HG03354 (cell line): ENCODE measurements around the gene SLF1.

ENCODE experiments used
- ATAC-seq: cut with Tn5 transposase; IDR thresholded peaks from one replicate; pipeline ENCODE4 v1.9.1; 2021; ENCODE audit warnings: mild to moderate bottlenecking; ENCODE audit not compliant: unreplicated experiment, poor library complexity, severe bottlenecking

The SLF1 gene

DNA sequence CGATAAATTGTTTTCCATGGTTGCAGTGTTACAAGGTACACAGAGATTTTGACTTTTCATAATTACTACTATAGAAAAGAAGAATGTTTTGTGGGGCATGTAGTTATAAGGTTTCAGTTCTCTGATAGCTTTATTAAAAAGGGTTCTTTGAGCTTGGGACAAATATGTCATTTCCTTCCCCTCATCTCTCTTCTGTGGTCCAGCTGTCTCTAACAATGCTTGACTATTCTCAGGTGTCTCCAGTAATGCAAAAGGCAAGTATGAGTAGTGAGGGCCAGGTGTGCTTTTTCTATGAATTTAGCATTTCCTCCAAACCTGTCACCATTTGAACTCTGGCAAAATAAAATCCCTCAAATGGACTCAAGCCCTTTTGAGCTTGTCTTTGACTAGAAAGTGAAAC is 84.3 kb downstream of the SLF1 start:
- peak; percentile 80 for ATAC-seq

GRCh38 chr5:94705427-94705826 is 87.0 kb downstream of the SLF1 start:
- ATAC-seq = no peak

DNA sequence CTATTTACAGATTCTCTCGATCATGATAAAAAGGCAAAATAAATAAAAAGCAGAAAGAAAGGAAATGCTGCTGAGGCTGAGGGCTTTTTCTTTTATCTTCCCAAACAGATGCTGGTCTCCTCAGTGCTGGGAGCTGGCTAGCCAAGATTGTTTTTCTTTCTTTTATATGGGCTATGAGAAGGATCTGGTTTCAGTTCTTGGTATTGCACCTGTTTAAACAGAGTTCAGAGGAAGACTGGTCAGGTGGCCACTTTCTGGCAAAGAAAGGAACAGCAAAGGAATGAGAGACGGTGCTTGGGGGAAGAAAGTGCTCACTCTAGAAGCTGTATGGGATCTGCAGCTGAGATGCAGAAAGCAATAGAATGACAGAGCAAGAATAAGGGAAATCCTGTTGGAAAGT is 88.9 kb downstream of the SLF1 start:
- ATAC-seq = no peak

DNA sequence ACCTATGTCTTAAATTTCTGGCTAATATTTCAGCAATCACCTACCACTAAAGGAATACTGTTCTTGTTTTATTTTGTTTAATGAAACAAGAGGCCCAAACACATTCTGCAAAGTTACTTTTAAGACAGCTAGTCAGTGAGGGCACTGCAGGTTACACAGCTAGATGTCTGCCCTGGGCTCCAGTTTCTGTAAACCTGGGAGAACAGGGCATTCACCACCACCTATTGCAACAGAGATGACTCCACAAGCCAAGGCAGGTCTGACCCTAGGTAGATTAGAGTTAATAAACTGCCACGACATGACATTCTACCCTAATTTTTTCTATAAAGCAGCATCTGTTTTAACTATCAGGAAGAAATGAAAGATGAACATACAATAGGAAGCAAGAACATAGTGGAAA is 90.8 kb downstream of the SLF1 start:
- ATAC-seq = no peak

DNA sequence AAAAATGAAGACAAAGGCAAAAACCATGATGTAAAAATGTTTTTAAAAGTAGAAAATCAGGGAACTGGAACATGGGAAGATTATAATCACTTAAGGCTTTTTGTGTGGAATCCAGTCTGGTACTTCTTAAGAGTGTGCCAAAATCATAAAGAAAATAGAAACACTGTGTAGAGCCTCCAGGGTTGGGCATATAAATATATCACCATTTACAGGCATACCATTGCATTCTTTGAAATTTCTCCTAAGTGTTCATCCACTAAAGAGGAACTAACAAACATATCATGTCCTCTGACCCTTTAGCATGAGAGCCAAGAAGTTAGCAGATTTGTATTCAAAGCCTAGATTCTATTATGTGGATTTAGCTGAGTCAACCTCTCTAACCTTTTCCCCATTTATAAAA is 93.3 kb downstream of the SLF1 start:
- no peak for ATAC-seq

GRCh38 chr5:94715768-94716167 is 97.3 kb downstream of the SLF1 start:
- no peak for ATAC-seq

DNA sequence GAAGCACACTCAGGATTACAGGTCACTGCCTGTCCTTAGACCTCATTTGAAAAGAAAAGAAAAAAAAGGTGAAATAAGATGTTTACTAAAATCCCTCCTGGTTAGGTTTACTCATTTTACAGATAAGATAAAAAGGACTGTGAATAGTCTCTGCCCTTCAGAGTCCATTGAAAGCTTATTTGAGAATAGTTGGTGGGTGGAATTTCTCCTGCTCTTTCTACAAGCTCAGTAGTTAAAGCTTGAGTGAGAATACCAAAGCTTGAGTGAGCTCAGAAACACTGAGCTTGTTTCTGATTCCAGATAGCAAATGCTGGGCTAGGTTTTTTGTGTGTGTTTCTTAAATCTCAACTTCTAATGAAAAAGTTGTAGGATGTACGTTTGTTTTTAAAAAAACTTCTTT is 106.7 kb downstream of the SLF1 start:
- no peak for ATAC-seq

GRCh38 chr5:94731471-94731870 is 113.0 kb downstream of the SLF1 start:
- no peak for ATAC-seq

GRCh38 chr5:94736498-94736897 is 118.0 kb downstream of the SLF1 start:
- ATAC-seq = no peak

GRCh38 chr5:94740286-94740685 is 121.8 kb downstream of the SLF1 start:
- ATAC-seq = no peak

GRCh38 chr5:94742852-94743251 is 124.4 kb downstream of the SLF1 start:
- no peak for ATAC-seq

GRCh38 chr5:94744906-94745305 is 126.4 kb downstream of the SLF1 start:
- no peak for ATAC-seq

DNA sequence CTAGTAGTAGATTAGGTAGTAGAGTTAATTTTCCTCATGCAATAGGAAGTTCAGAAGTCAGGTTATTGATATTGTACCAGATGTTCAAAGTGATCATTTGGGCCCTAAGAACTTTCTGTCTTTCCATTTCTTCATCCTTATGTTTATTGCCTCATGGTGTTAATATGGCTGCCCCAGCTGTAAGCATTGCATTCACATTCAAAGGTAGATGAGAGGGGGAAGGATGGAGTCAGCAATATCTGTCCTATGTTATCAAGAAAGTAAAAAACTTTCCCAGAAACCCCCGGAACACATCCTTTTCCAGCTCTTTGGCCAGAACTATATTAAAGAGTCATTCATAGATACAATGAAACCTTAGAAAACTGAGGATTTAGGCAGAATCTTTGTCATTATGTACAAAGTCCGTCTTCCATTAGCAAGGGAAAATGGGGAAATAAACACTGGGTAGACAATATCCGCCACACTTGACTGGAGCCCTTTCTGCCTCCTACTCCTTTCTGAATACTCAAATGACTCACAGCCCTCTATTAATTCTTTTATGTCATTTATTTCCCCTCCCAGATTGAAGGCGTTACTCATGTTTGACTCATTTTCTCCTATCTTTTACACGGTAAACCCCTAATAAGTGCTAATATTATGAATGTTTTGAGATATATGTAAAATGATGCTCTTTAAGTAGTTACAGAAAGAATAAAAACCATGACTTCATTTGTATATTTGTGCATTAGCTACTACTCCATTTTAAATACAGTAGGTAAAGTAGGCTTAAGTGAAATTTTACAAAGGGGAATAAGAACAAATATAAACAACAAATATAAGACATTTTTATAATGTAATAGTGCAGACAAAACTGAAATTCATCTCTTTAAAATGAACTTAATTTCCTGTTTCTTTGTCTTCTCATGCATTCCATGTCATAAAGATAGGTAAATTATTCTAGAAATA is 127.6 kb downstream of the SLF1 start:
- ATAC-seq = peak; percentile 80

DNA sequence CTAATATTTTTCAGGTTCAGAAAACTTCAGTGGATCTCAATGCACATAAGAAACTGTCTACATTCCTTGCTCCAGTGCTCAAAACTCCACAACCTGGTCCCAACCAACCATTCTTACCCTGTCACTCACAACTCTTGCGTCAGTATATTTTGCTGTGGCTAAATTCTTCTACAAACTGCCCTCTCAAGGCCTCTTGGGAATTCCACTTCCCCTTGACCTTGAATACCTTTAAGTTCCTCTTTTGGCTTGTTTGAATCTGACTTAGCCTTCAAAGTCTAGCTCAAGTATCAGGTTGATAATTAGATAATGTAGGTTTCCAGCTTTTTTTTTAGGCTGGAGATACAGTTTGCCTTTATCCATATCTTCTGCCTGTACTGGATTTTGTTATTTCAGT is 128.3 kb downstream of the SLF1 start:
- peak; percentile 47 for ATAC-seq
